ENCODE measurements around the gene PPM1M. TPM values are rescaled to one million over a fixed set of nuclear protein-coding genes. Genes with fewer than 3 reads are reported as not detected.

The PPM1M gene
- total and polyA plus RNA-seq, 10 of the 15 experiments (the other 5 are each of a cell fraction or from before 2014, with no cell fraction given) = 7.3 to 24.8 (median 15.8) TPM

DNA sequence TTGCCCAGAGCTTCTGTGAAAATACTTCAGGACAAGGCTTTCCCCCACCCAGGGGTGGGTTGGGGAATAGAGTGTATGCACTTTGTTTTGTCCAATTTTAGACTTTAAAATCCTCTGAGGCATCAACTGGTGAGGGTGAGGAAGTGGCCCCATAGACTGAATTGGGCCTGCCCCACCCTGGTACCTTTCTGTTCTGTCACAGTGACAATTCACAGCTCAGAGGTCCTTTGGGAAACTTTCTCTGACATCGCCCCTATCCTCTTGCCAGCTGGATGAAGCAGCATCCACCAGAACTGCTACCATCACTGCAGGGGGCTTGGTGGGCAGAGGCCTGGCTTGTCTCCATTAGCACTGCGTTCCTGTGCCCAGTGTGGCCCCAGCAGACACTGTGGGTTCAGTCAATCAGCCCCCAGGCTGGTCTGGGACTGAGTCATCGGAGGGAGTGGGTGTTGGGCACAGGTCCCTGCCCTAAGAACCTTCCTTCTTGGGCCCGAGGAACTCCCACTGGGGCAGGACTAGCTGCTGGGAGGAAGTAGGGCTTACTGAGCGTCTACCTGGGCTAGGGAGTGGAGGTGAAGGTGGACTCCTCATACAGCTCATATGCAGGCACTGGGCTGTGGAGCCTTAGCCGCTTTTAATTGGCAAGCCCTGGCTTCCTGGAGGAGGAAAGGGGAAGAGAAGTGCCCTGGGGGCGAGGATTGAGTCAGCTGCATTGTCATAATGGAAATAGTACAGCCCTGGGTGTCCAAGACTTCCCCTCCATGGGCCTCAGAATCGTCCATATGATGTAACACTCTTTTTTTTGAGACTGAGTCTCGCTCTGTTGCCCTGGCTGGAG, 1.5 kb upstream of the PPM1M start (continued):
- TF ChIP-seq, protein P1, sequence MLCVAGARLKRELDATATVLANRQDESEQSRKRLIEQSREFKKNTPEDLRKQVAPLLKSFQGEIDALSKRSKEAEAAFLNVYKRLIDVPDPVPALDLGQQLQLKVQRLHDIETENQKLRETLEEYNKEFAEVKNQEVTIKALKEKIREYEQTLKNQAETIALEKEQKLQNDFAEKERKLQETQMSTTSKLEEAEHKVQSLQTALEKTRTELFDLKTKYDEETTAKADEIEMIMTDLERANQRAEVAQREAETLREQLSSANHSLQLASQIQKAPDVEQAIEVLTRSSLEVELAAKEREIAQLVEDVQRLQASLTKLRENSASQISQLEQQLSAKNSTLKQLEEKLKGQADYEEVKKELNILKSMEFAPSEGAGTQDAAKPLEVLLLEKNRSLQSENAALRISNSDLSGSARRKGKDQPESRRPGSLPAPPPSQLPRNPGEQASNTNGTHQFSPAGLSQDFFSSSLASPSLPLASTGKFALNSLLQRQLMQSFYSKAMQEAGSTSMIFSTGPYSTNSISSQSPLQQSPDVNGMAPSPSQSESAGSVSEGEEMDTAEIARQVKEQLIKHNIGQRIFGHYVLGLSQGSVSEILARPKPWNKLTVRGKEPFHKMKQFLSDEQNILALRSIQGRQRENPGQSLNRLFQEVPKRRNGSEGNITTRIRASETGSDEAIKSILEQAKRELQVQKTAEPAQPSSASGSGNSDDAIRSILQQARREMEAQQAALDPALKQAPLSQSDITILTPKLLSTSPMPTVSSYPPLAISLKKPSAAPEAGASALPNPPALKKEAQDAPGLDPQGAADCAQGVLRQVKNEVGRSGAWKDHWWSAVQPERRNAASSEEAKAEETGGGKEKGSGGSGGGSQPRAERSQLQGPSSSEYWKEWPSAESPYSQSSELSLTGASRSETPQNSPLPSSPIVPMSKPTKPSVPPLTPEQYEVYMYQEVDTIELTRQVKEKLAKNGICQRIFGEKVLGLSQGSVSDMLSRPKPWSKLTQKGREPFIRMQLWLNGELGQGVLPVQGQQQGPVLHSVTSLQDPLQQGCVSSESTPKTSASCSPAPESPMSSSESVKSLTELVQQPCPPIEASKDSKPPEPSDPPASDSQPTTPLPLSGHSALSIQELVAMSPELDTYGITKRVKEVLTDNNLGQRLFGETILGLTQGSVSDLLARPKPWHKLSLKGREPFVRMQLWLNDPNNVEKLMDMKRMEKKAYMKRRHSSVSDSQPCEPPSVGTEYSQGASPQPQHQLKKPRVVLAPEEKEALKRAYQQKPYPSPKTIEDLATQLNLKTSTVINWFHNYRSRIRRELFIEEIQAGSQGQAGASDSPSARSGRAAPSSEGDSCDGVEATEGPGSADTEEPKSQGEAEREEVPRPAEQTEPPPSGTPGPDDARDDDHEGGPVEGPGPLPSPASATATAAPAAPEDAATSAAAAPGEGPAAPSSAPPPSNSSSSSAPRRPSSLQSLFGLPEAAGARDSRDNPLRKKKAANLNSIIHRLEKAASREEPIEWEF (IDR thresholded peaks at IDR 0.05; ENCODE audit: insufficient replicate concordance, low read depth, low read length) = no peak
- no peak for TF ChIP-seq USF2 (IDR thresholded peaks at IDR 0.05; ENCODE audit: borderline replicate concordance, low read depth, low read length)
- no peak for TF ChIP-seq ZBTB40 (IDR thresholded peaks at IDR 0.05; ENCODE audit: borderline replicate concordance)
- no peak for TF ChIP-seq NR2C2 (IDR thresholded peaks at IDR 0.05; ENCODE audit: borderline replicate concordance, control insufficient read depth, insufficient read length, low read depth)
- peak; percentile 99 for TF ChIP-seq EED (IDR thresholded peaks at IDR 0.05; ENCODE audit: low read depth)
- no peak for TF ChIP-seq SREBF1 (IDR thresholded peaks at IDR 0.05; ENCODE audit: low read length)
- no peak for TF ChIP-seq CBX5 (IDR thresholded peaks at IDR 0.05; ENCODE audit: low read depth)
- no peak for TF ChIP-seq BHLHE40 (IDR thresholded peaks at IDR 0.05; ENCODE audit: borderline replicate concordance in 1 of 2, low read depth in 2 of 2, low read length in 1 of 2)
- TF ChIP-seq MEF2A (IDR thresholded peaks at IDR 0.05; ENCODE audit: insufficient read depth, low read depth, low read length) = 0 out of 2 replicates have a peak, but pooled peaks have one; percentile 34
- TF ChIP-seq TCF3 (IDR thresholded peaks at IDR 0.05; ENCODE audit: borderline replicate concordance, insufficient read depth, low read depth, low read length) = 0 out of 2 replicates have a peak, but pooled peaks have one; percentile 33
- no peak for TF ChIP-seq SMARCA5 (IDR thresholded peaks at IDR 0.05)
- TF ChIP-seq SRF (IDR thresholded peaks at IDR 0.05; ENCODE audit: low read depth in 2 of 2, low read length in 2 of 2) = peak in 1 of 2 experiments; percentile 66; a peak in 2 of 4 replicates
- no peak for TF ChIP-seq RCOR1 (conservative IDR thresholded peaks at IDR 0.05; ENCODE audit: low read depth, low read length)
